GM12878 (cell line): Measurements from ENCODE around the gene NR6A1. TPM values are rescaled to one million over a fixed set of nuclear protein-coding genes. Genes with fewer than 3 reads are reported as not detected.

Experiments
- HDGF ChIP-seq: fragments of 450-650 bp; IDR thresholded peaks from 2 replicates; pipeline ENCODE4 v1.6.1; 2016; ENCODE audit warnings: antibody characterized with exemption
- KLF5 ChIP-seq: fragments of 450-650 bp; IDR thresholded peaks from 2 replicates; pipeline ENCODE4 v1.6.1; 2014; ENCODE audit warnings: mild to moderate bottlenecking; ENCODE audit not compliant: partially characterized antibody
- NBN ChIP-seq: fragments of 450-650 bp; IDR thresholded peaks from 2 replicates; pipeline ENCODE4 v1.6.1; 2016
- PRDM15 ChIP-seq: fragments of 450-650 bp; formaldehyde crosslinking; IDR thresholded peaks from 2 replicates; pipeline ENCODE4 v1.4.0; 2020; ENCODE audit warnings: mild to moderate bottlenecking, moderate library complexity
- RBBP5 ChIP-seq: fragments of 200-600 bp; sonication (generic); conservative IDR thresholded peaks from 2 replicates; pipeline ENCODE4 v1.6.1; 2016
- RCOR1 ChIP-seq: conservative IDR thresholded peaks from 2 replicates; pipeline ENCODE4 v1.6.1; 2012; ENCODE audit warnings: low read depth, low read length, improper control_type of control experiment
- REST ChIP-seq: IDR thresholded peaks from 2 replicates; pipeline ENCODE4 v1.6.1; 2012; ENCODE audit warnings: mild to moderate bottlenecking, low read depth, low read length
- ZBTB33 ChIP-seq: fragments of 450-650 bp; IDR thresholded peaks from 2 replicates; pipeline ENCODE4 v1.6.1; 2017; ENCODE audit warnings: mild to moderate bottlenecking
- ZBTB40 ChIP-seq: fragments of 450-650 bp; IDR thresholded peaks from 2 replicates; pipeline ENCODE4 v1.6.1; 2016; ENCODE audit warnings: mild to moderate bottlenecking, moderate library complexity, borderline replicate concordance
- polyA plus RNA-seq, 11 experiments: library from polyadenylated mRNA; depleted of rRNA in 4 of 11; unstranded in 6 of 11; stranded (reverse) in 5 of 11; fragments of >200 nt; fragmentation: Nextera tagmentation in 4 of 11; fragmentation: Illumina TruSeq in 1 of 11; extraction: Ambion mirVana in 4 of 11; extraction: Trizol in 1 of 11; gene quantifications; 1 replicate in 1 of 11; 2 replicates in 10 of 11; pipeline versions ENCODE4 v1.2.1 to v1.2.3, GENCODE V29; 2011 to 2016; ENCODE audit warnings: inconsistent platforms in 2 of 11, missing spikeins in 2 of 11, low read depth in 1 of 11
- total RNA-seq, 4 experiments: library from RNA; depleted of rRNA in 3 of 4; stranded (reverse); fragments of >200 nt in 3 of 4; fragmentation: Illumina TruSeq in 1 of 4; extraction: Trizol in 1 of 4; gene quantifications; 2 replicates each; pipeline versions ENCODE4 v1.2.1 to v1.2.3, GENCODE V29; 2013 to 2021

NR6A1 gene
- total and polyA plus RNA-seq, 10 of the 15 experiments (the other 5 are each of a cell fraction or from before 2014, with no cell fraction given), result 1.2 to 9.2 (median 4.6) TPM

- TF ChIP-seq PRDM15 (CRISPR knock-in tag) (no peak), KLF5 (no peak), ZBTB40 (no peak), NBN (no peak), ZBTB33 (no peak), HDGF (no peak), RBBP5 (no peak), RCOR1 (no peak), REST (no peak)
These were observed 300.4 kb downstream of the NR6A1 start (continued) for GRCh38 chr9:124470726-124471125.
